Panc1 (cell line): ENCODE results near the gene TDRD5. TPM values are rescaled to one million over a fixed set of nuclear protein-coding genes. Genes with fewer than 3 reads are reported as not detected.
"Not testable (repeated sequence)": the region's sequence is repeated elsewhere in the genome, so short reads cannot be mapped to it uniquely, and the experiment has no call there.

Source experiments
- ATAC-seq: fragments of 200-7000 bp; cut with Tn5 transposase; 2 replicates; pipeline ENCODE4 v1.9.1; 2020; ENCODE audit warnings: mild to moderate bottlenecking, moderate library complexity
- BruUV-seq: library from RNA; stranded (reverse); fragments of 400-500 nt; replicated peaks from 2 replicates; lab custom pipeline; 2021; lab: Mats Ljungman, UMichigan
- CTCF ChIA-PET: fragments of 300-600 bp; sonication (Branson Sonifier 250); formaldehyde crosslinking; loops from one replicate; lab custom pipeline; 2022; ENCODE audit warnings: antibody characterized with exemption; lab: Charles Lee
- POLR2A ChIA-PET: fragments of 300-600 bp; sonication (Branson Sonifier 250); formaldehyde crosslinking; loops from one replicate; lab custom pipeline; 2022; ENCODE audit warnings: antibody characterized with exemption; lab: Charles Lee
- DNase-seq: peaks from one replicate; pipeline ENCODE4 v3.0.0-alpha.2; 2010; ENCODE audit warnings: low read depth, low spot score
- H3K27ac ChIP-seq: 2 replicates; pipeline ENCODE4 v1.5.1; 2011; ENCODE audit warnings: mild to moderate bottlenecking, low read length, inconsistent platforms
- H3K27me3 ChIP-seq: fragments of 200-500 bp; sonication (Bioruptor generic); 2 replicates; pipeline ENCODE4 v1.6.0; 2014; ENCODE audit warnings: low read length, inconsistent platforms; ENCODE audit not compliant: control insufficient read depth, insufficient read depth
- H3K36me3 ChIP-seq: fragments of 200-500 bp; sonication (Bioruptor generic); 2 replicates; pipeline ENCODE4 v1.5.1; 2014; ENCODE audit warnings: inconsistent platforms, mild to moderate bottlenecking, low read length, moderate library complexity; ENCODE audit not compliant: control insufficient read depth, insufficient read depth
- H3K4me1 ChIP-seq: 2 replicates; pipeline ENCODE4 v1.5.1; 2011; ENCODE audit warnings: inconsistent platforms, mild to moderate bottlenecking, low read length, moderate library complexity; ENCODE audit not compliant: control insufficient read depth, insufficient read depth
- H3K4me3 ChIP-seq, 2 experiments: 2 replicates each; pipeline ENCODE4 v1.5.1; 2011 to 2012; ENCODE audit warnings: low read depth in 2 of 2, low read length in 2 of 2, mild to moderate bottlenecking in 2 of 2, inconsistent platforms in 1 of 2, moderate library complexity in 1 of 2
- H3K9me3 ChIP-seq: fragments of 200-500 bp; sonication (Bioruptor generic); 2 replicates; pipeline ENCODE4 v1.5.1; 2014; ENCODE audit warnings: low read depth, mild to moderate bottlenecking, inconsistent platforms, low read length, moderate library complexity; ENCODE audit not compliant: control insufficient read depth, insufficient read depth
- POLR2AphosphoS5 ChIP-seq: IDR thresholded peaks from 2 replicates; pipeline ENCODE4 v1.6.1; 2012; ENCODE audit warnings: mild to moderate bottlenecking, low read depth, low read length, moderate library complexity
- REST ChIP-seq, 2 experiments: IDR thresholded peaks; 2 replicates each; pipeline ENCODE4 v1.6.1; 2011 to 2012; ENCODE audit warnings: low read depth in 2 of 2, control low read depth in 1 of 2, low read length in 1 of 2, mild to moderate bottlenecking in 1 of 2, moderate library complexity in 1 of 2; ENCODE audit not compliant: insufficient read depth in 1 of 2
- SIN3A ChIP-seq: IDR thresholded peaks from 2 replicates; pipeline ENCODE4 v1.6.1; 2012; ENCODE audit warnings: low read depth, mild to moderate bottlenecking, low read length, moderate library complexity, borderline replicate concordance; ENCODE audit not compliant: insufficient read depth
- TCF7L2 ChIP-seq: IDR thresholded peaks from 2 replicates; pipeline ENCODE4 v1.6.1; 2011; ENCODE audit warnings: mild to moderate bottlenecking, low read depth, low read length, inconsistent platforms
- in situ Hi-C: cut with HindIII; loops from 2 replicates; pipeline ENCODE4 v1.10.0; 2016; ENCODE audit warnings: low sequenced_read_pairs, low pct_unique_long_range_greater_than_20kb
- intact Hi-C: fragments of 100-400 bp; cut with micrococcal nuclease; formaldehyde crosslinking; loops from one replicate; pipeline ENCODE4 v1.10.0; 2022; ENCODE audit not compliant: unreplicated experiment
- total RNA-seq: library from RNA; stranded (reverse); gene quantifications from one replicate; pipeline ENCODE4 v1.2.1, GENCODE V29; 2021; ENCODE audit not compliant: unreplicated experiment
- TF ChIP-seq, protein P1 (sequence below): fragments of 450-650 bp; IDR thresholded peaks from 2 replicates; pipeline ENCODE4 v1.5.1; 2017; ENCODE audit warnings: mild to moderate bottlenecking

Gene TDRD5
- total RNA-seq, 1 experiment from 2014 or later: 2.4 TPM

DNA sequence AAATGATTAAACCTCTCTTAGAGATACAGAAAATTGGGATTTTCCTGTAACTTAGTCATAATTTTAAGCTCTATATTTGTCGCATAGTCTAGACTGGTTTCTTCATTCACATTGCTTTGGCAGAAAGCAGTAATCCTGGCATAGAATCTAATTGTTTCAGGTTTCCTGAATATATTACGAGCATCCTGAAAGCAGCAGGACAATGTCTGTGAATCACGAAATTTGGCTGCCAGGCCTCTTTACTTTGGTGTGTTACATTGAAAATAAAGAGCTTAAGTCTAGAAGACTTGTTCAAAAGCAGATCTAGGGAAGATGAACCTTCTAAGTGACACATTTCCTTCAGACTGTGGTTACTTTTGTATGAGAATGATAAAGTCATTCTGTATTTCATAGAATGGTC, 72.2 kb downstream of the TDRD5 start:
- CTCF ChIA-PET: no interaction called here
- POLR2A ChIA-PET: interaction anchor here (0.5 kb wide), 1 partner anchor 173 kb away, joined by 3 read pairs; no protein-coding TSS in a partner anchor

GRCh38 chr1:179677882-179678281, 86.2 kb downstream of the TDRD5 start:
- H3K4me3 ChIP-seq: no peak overlapping the region
- TF ChIP-seq POLR2AphosphoS5 (no peak), SIN3A (no peak), REST (IDR thresholded peaks at IDR 0.05; ENCODE audit: insufficient read depth in 1 of 2, low read depth in 2 of 2, low read length in 1 of 2) (no peak), TCF7L2 (no peak)
- TF ChIP-seq, protein P1, sequence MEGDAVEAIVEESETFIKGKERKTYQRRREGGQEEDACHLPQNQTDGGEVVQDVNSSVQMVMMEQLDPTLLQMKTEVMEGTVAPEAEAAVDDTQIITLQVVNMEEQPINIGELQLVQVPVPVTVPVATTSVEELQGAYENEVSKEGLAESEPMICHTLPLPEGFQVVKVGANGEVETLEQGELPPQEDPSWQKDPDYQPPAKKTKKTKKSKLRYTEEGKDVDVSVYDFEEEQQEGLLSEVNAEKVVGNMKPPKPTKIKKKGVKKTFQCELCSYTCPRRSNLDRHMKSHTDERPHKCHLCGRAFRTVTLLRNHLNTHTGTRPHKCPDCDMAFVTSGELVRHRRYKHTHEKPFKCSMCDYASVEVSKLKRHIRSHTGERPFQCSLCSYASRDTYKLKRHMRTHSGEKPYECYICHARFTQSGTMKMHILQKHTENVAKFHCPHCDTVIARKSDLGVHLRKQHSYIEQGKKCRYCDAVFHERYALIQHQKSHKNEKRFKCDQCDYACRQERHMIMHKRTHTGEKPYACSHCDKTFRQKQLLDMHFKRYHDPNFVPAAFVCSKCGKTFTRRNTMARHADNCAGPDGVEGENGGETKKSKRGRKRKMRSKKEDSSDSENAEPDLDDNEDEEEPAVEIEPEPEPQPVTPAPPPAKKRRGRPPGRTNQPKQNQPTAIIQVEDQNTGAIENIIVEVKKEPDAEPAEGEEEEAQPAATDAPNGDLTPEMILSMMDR: no peak
- ChIA-PET POLR2A (no interaction called here), CTCF (no interaction called here)
- no TSS peak for BruUV-seq
- DNase-seq (no peak), ATAC-seq (no peak)
- H3K27ac ChIP-seq: no peak overlapping the region
- in situ Hi-C loops: no loop called here
- no peaks in the 10 kb centered on the region for H3K4me1 ChIP-seq
- intact Hi-C loops: no loop called here
- H3K36me3 ChIP-seq: no peaks in the 10 kb centered on the region
- no peaks in the 10 kb centered on the region for H3K27me3 ChIP-seq
- no peaks in the 10 kb centered on the region for H3K9me3 ChIP-seq

More for the DNA sequence above, 72.2 kb downstream of the TDRD5 start:
- Histone ChIP-seq H3K36me3 (no peaks in the 10 kb centered on the region), H3K9me3 (peaks cover 3% of the 10 kb centered on the region), H3K4me1 (no peaks in the 10 kb centered on the region), H3K27me3 (no peaks in the 10 kb centered on the region; the same call in 1 of the 2 replicates), H3K4me3 (no peak overlapping the region), H3K27ac (no peak overlapping the region)
- in situ Hi-C loops: no loop called here
- intact Hi-C loops: no loop called here
- TF ChIP-seq SIN3A (no peak), REST (IDR thresholded peaks at IDR 0.05; ENCODE audit: insufficient read depth in 1 of 2, low read depth in 2 of 2, low read length in 1 of 2) (no peak), TCF7L2 (no peak), POLR2AphosphoS5 (no peak)
- TF ChIP-seq, protein P1: no peak
- DNase-seq (no peak), ATAC-seq (no peak)
- no TSS peak for BruUV-seq

DNA sequence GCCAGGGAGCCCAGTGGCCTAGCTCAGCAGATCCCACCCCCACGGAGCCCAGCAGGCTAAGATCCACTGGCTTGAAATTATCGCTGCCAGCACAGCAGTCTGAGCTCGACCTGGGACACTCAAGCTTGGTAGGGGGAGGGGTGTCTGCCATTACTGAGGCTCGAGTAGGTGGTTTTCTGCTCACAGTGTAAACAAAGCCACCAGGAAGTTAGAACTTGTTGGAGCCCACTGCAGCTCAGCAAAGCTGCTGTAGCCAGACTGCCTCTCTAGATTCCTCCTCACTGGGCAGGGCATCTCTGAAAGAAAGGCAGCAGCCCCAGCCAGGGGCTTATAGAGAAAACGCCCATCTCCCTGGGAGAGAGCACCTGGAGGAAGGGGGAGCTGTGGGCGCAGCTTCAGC, 102.9 kb downstream of the TDRD5 start:
- intact Hi-C loops, CTCF ChIA-PET, DNase-seq, in situ Hi-C loops, H3K4me3 ChIP-seq, H3K9me3 ChIP-seq, ATAC-seq, H3K27me3 ChIP-seq, BruUV-seq, H3K27ac ChIP-seq, POLR2A ChIA-PET, H3K4me1 ChIP-seq, H3K36me3 ChIP-seq: not testable (repeated sequence)
